ENCODE data around the gene PITPNM2.

GRCh38 chr12:123121670-123122069, 29.2 kb downstream of the PITPNM2 start:
- TF ChIP-seq OSR1 (CRISPR knock-in tag; IDR thresholded peaks at IDR 0.05) (no peak), RARB (CRISPR knock-in tag; IDR thresholded peaks at IDR 0.05) (no peak), ZNF70 (CRISPR knock-in tag; IDR thresholded peaks at IDR 0.05) (no peak), PATZ1 (CRISPR knock-in tag; IDR thresholded peaks at IDR 0.05; ENCODE audit: borderline replicate concordance) (no peak), TSHZ2 (CRISPR knock-in tag; IDR thresholded peaks at IDR 0.05) (no peak), ZFP30 (CRISPR knock-in tag; IDR thresholded peaks at IDR 0.05) (no peak), ISL1 (CRISPR knock-in tag; IDR thresholded peaks at IDR 0.05) (no peak), ZC3H10 (CRISPR knock-in tag; IDR thresholded peaks at IDR 0.05) (no peak), ZFP3 (CRISPR knock-in tag; IDR thresholded peaks at IDR 0.05) (no peak)
